ENCODE data around the gene ELAPOR1.
A peak's percentile ranks its signal among the peaks of the same experiment; 100 is the strongest.

Gene ELAPOR1

GRCh38 chr1:109113590-109114341 is at the start of gene ELAPOR1:
ELAPOR1 (plus strand) TSS chr1:109114115; CDS start chr1:109114184, 69 bp downstream.
- DNase-seq = peak; percentile 76

GRCh38 chr1:109065137-109065536 is 48.8 kb upstream of the ELAPOR1 start:
- no peak for DNase-seq

- DNase-seq = no peak
These were observed 46.0 kb upstream of the ELAPOR1 start for GRCh38 chr1:109067883-109068282.

- no peak for DNase-seq
These were observed 44.6 kb upstream of the ELAPOR1 start for GRCh38 chr1:109069294-109069693.

- peak; percentile 91 for DNase-seq
These were observed 38.1 kb upstream of the ELAPOR1 start, which contains the start of gene TAF13 for GRCh38 chr1:109075531-109076490. TAF13 (minus strand) TSS chr1:109076003; CDS start chr1:109075947, 56 bp downstream.

- no peak for DNase-seq
These were observed 35.6 kb upstream of the ELAPOR1 start for GRCh38 chr1:109078317-109078716.

GRCh38 chr1:109079240-109079622 is 34.7 kb upstream of the ELAPOR1 start:
- DNase-seq = no peak

GRCh38 chr1:109080441-109081082 is 33.4 kb upstream of the ELAPOR1 start:
- no peak for DNase-seq

- DNase-seq = no peak
These were observed 30.4 kb upstream of the ELAPOR1 start for GRCh38 chr1:109083501-109083900.

- no peak for DNase-seq
These were observed 30.0 kb upstream of the ELAPOR1 start for GRCh38 chr1:109083923-109084322.

- DNase-seq = no peak
These were observed 29.1 kb upstream of the ELAPOR1 start for GRCh38 chr1:109084563-109085517.

- peak; percentile 84 for DNase-seq
These were observed 24.5 kb upstream of the ELAPOR1 start for GRCh38 chr1:109089242-109090015.

- peak; percentile 84 for DNase-seq
These were observed 23.5 kb upstream of the ELAPOR1 start, which contains the start of gene TMEM167B for GRCh38 chr1:109090196-109091077. TMEM167B (plus strand) TSS chr1:109090764; CDS start chr1:109090873, 109 bp downstream.

GRCh38 chr1:109091078-109091838 is 22.7 kb upstream of the ELAPOR1 start:
- DNase-seq = peak; percentile 54

GRCh38 chr1:109091839-109092193 is 22.1 kb upstream of the ELAPOR1 start:
- DNase-seq = no peak

- no peak for DNase-seq
These were observed 19.5 kb upstream of the ELAPOR1 start for GRCh38 chr1:109094377-109094803.

GRCh38 chr1:109094871-109095270 is 19.0 kb upstream of the ELAPOR1 start:
- DNase-seq = no peak

GRCh38 chr1:109095631-109096030 is 18.3 kb upstream of the ELAPOR1 start:
- DNase-seq = no peak

GRCh38 chr1:109096120-109096519 is 17.8 kb upstream of the ELAPOR1 start:
- no peak for DNase-seq
